GM18873 (cell line): Measurements from ENCODE around the gene POU4F2.

ENCODE experiments used
- ATAC-seq: cut with Tn5 transposase; IDR thresholded peaks from one replicate; pipeline ENCODE4 v1.9.1; 2021; ENCODE audit warnings: mild to moderate bottlenecking, moderate library complexity, moderate number of reproducible peaks; ENCODE audit not compliant: unreplicated experiment, low FRiP score

POU4F2 gene, protein sequence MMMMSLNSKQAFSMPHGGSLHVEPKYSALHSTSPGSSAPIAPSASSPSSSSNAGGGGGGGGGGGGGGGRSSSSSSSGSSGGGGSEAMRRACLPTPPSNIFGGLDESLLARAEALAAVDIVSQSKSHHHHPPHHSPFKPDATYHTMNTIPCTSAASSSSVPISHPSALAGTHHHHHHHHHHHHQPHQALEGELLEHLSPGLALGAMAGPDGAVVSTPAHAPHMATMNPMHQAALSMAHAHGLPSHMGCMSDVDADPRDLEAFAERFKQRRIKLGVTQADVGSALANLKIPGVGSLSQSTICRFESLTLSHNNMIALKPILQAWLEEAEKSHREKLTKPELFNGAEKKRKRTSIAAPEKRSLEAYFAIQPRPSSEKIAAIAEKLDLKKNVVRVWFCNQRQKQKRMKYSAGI

GRCh38 chr4:146638786-146639505 is at the start of gene POU4F2:
TSS of gene POU4F2 (plus strand) at chr4:146638893. CDS start at chr4:146639141, 248 bp downstream.
- no peak for ATAC-seq

DNA sequence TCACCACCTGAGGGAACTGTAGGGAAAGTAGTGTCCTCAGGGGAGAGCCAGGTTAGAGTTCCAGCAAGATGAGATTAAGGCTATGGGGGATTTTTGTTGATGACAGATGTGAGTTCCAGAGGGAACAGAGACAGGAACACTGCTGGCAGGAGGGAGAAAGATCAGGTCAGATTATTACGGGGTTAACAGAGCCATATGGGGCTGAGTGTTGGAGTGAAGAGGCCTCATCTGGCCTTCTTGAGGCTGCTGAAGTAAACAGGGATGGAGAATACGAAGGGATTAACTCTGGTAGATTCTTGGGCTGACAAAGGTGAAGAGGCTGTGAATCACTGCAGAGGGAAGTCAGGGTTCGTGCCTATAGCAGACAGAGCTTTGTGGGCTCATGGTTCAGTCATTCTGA is 47.9 kb upstream of the POU4F2 start:
- ATAC-seq, result no peak

DNA sequence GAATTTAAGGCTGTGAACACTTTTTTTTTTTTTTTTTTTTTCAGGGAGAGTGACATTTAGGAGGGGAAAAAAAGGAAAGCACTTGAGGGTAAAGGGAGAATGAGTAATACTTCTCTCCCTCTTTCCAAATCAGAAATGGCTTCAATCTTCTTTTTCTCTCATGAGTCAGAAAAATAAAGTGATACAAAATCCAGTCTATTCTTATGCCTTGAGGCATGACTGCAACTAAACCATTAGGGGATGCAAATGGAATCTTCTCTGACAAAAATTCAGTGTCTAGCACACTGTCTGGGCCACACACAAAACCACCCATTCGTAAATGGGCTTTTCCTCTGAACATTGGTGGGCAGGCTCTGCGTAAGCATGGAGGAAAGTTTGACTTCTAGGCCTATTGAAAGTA is 46.7 kb upstream of the POU4F2 start:
- ATAC-seq, result no peak

GRCh38 chr4:146632770-146633470 is 5.8 kb upstream of the POU4F2 start:
- ATAC-seq, result no peak

DNA sequence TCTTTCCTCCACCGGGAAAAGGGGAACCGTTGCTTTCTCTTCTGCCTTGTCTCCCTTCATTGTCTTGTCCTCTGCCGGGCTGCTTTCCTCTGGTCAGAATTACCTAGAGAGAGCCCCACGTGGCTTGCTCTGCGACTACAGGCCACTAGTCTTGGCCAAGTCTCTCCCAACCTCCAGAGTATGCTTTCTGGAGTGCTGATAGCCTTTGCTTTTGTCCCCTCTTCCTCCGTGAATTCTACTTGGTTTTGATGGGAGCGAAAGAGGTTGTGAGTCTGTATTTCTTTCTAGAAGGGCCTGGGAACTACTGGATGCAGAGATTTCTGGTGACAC is 5.3 kb upstream of the POU4F2 start:
- no peak for ATAC-seq

- no peak for ATAC-seq
These were observed 3.9 kb upstream of the POU4F2 start for GRCh38 chr4:146634825-146635224.

GRCh38 chr4:146637621-146638332 is 916 bp upstream of the POU4F2 start:
- no peak for ATAC-seq

DNA sequence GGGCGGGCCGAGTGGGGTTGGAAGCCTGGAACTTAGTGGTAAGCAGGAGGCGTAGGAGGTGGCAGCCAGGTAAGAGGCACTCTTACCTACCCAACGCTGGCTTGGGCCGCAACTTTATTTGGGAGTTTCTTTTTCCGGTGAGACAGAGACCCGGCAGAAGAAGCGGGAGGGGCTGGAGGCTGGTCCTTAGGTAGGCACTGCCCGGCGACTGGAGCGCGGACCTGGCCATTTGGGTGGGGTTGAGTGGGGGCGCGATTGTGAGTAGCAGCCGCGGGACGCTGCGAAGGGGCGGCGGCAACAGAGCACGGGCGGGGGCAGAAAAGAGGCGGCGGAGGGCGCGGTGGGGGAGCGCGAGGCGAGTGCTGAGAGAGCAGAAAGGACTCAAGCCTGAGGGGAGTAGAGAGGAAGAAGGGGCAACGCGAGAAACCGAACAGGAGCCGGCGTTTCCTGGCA is 334 bp upstream of the POU4F2 start:
- no peak for ATAC-seq

- no peak for ATAC-seq
These were observed 826 bp downstream of the POU4F2 start for GRCh38 chr4:146639506-146639932.

GRCh38 chr4:146640021-146640464 is 1.4 kb downstream of the POU4F2 start:
- ATAC-seq, result no peak

GRCh38 chr4:146640465-146641061 is 1.9 kb downstream of the POU4F2 start:
- no peak for ATAC-seq

DNA sequence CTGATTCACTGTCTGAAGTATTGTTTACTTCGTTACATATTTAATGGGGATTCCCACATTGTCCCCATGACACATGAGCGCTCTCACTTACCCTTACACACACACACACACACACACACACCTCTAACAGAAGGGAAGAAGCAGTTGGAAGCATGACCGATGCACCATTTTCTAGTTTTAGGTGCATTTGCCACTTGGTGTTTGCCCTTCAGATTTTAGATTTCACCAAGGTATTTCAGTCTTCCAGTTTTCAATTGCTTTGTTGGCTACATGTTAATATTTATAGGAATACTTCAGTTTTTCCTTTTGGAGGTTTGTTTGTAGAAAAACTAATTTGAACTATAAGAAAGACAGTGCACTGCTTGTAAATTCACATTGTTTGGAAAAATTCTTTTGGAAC is 3.1 kb downstream of the POU4F2 start:
- ATAC-seq, result no peak

GRCh38 chr4:146643812-146644401 is 5.2 kb downstream of the POU4F2 start:
- ATAC-seq, result no peak

GRCh38 chr4:146645921-146646320 is 7.2 kb downstream of the POU4F2 start:
- no peak for ATAC-seq

- ATAC-seq, result no peak
These were observed 8.1 kb downstream of the POU4F2 start for GRCh38 chr4:146646593-146647325.

DNA sequence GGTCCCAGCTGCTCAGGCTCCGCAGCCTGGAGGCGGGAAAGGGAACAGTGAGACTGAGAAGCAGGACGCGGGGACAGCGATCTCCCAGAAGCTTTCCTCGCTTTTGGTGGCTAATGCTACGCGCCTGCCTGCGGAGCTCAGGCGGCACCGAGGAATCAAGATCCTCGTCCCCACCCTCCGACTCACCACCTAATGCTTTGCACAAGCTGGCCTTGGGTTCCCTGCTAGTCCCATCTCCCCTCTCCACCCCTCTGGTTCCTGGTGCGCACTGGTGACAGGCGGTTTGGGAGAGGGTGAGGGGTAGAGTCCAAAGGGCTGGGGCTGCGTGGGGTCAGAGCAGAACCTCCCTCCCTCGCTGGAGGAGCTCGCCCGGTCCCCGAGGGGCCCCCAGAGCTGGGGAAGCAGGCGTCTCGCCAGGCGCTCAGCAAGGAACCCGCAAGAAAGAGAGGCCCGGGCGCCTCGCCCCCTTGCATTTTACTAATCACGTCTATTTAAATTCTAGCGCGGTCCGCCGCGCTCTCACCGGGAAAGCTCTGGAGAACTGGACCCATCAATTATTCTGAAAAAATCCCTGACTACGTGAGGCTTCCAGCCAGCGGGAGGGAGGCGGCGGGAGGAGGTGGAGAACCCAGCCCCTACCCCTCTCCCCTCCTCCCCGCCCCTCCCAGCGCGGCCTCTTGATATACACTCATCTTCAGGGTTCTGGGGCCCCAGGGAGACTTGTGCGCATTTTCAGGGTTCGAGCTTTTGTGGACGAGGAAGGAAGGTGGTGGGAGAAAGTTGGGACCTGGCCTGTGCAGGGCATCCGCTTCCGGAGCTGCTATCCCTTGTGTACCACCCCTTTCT is 9.1 kb downstream of the POU4F2 start:
- no peak for ATAC-seq

DNA sequence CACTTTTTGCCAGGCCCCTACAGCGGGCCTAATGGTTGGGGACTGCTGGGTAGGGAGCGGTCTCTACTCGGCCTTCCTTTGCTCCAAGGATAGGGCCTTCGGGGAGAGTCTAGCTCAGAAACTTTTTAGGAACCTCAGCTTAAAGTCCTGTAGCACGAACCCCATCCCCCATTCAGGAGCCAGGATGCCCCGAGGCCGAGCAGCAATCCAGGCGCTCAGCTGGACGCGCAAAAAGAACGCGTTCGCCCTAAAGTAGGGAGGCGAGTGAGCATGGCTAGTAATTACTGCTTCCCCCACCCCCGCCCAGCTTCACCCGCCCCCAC is 9.7 kb downstream of the POU4F2 start:
- ATAC-seq, result no peak

DNA sequence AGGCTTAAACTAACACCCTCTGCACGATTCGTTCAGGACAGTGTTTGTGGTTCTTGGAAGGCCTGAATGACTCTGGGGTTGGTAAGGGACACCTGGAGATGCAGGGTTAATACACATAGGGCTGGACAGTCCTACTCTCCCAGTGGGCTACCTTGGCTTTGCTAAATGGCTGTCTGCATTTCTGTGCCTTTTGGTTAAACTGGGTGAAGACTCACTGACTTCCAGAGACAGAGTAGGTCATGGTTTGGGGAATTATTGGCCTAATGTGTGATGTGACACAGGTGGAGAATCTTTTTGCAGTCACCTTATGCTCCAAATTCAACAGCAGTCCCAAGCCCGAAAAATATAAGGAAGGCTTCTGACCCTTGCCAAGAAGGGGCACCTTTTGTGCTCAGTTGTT is 10.5 kb downstream of the POU4F2 start:
- no peak for ATAC-seq
